ENCODE data around the gene LILRA6. TPM values are rescaled to one million over a fixed set of nuclear protein-coding genes. Genes with fewer than 3 reads are reported as not detected.

Gene LILRA6
- total and polyA plus RNA-seq, 8 donors = 0.53 to 51.5 (median 0.74) TPM

DNA sequence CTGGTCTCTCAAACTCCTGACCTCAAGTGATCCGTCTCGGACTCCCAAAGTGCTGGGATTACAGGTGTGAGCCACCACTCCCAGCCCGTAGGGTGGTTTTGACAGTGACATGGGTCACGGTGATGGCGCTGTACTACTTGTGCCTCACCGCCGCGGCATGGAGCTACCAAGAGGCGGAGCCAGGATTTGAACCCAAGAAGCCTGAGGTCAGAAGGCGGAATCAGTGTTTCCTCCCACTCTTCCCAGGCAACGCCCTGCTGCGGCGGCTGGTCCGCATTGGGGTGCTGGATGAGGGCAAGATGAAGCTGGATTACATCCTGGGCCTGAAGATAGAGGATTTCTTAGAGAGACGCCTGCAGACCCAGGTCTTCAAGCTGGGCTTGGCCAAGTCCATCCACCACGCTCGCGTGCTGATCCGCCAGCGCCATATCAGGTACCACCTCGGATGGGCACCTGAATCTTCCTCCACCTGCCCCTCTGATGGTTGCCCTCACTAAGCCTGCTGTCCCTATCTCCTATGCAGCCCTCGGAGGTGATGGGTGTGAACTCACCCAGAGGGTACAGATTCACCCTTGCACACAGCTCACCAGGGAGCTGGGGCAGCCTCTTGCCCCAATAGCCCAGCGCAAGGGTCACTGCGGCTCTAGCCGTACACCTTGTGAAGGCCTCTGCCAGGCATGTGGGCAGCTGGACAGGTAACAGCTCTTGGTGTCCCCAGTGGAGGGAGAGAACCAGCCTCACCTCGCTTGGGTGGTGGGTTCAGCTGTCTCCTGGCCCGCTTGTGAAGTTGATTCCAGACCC, 36.4 kb downstream of the LILRA6 start:
- TF ChIP-seq, protein P1, sequence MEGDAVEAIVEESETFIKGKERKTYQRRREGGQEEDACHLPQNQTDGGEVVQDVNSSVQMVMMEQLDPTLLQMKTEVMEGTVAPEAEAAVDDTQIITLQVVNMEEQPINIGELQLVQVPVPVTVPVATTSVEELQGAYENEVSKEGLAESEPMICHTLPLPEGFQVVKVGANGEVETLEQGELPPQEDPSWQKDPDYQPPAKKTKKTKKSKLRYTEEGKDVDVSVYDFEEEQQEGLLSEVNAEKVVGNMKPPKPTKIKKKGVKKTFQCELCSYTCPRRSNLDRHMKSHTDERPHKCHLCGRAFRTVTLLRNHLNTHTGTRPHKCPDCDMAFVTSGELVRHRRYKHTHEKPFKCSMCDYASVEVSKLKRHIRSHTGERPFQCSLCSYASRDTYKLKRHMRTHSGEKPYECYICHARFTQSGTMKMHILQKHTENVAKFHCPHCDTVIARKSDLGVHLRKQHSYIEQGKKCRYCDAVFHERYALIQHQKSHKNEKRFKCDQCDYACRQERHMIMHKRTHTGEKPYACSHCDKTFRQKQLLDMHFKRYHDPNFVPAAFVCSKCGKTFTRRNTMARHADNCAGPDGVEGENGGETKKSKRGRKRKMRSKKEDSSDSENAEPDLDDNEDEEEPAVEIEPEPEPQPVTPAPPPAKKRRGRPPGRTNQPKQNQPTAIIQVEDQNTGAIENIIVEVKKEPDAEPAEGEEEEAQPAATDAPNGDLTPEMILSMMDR (IDR thresholded peaks at IDR 0.05) = no peak
- H3K4me3 ChIP-seq = peak overlapping the region in 1 of 2 donors; percentile 90
- peaks cover 3 to 76% of the 10 kb centered on the region in 2 donors for H3K36me3 ChIP-seq
- peak overlapping the region; percentile 90 to 97 for H3K27ac ChIP-seq
- H3K27me3 ChIP-seq = no peaks in the 10 kb centered on the region
- intact Hi-C loops (cut with DNase I) = no loop called here
- peaks cover 94 to 97% of the 10 kb centered on the region in 2 donors for H3K4me1 ChIP-seq
- no peaks in the 10 kb centered on the region for H3K9me3 ChIP-seq
- DNase-seq = peak in 2 of 4 donors; percentile 60 to 77
- no peak for ATAC-seq

- H3K36me3 ChIP-seq = peaks cover 3 to 77% of the 10 kb centered on the region in 2 donors
- no peak for DNase-seq
- intact Hi-C loops (cut with DNase I) = no loop called here
- no peak for ATAC-seq
- H3K27ac ChIP-seq = peak overlapping the region in 1 of 2 donors; percentile 97
- H3K4me3 ChIP-seq = peak overlapping the region in 1 of 2 donors; percentile 90
- H3K27me3 ChIP-seq = no peaks in the 10 kb centered on the region
- TF ChIP-seq, protein P1 (IDR thresholded peaks at IDR 0.05) = no peak
- H3K4me1 ChIP-seq = peaks cover 81 to 86% of the 10 kb centered on the region in 2 donors
- no peaks in the 10 kb centered on the region for H3K9me3 ChIP-seq
Observed at GRCh38 chr19:54204767-54205468, 37.7 kb downstream of the LILRA6 start.

- peaks cover 64 to 74% of the 10 kb centered on the region in 2 donors for H3K4me1 ChIP-seq
- H3K36me3 ChIP-seq = peaks cover 3 to 71% of the 10 kb centered on the region in 2 donors
Observed at GRCh38 chr19:54203151-54203611, 39.4 kb downstream of the LILRA6 start.

GRCh38 chr19:54201980-54202379, 40.6 kb downstream of the LILRA6 start:
- ATAC-seq = no peak

More at GRCh38 chr19:54203151-54203611, 39.4 kb downstream of the LILRA6 start:
- Histone ChIP-seq H3K27me3 (no peaks in the 10 kb centered on the region), H3K27ac (peak overlapping the region in 1 of 2 donors; percentile 94), H3K9me3 (no peaks in the 10 kb centered on the region), H3K4me3 (peak overlapping the region in 1 of 2 donors; percentile 90)
- TF ChIP-seq, protein P1 (IDR thresholded peaks at IDR 0.05) = no peak
- DNase-seq (peak in 1 of 4 donors; percentile 16), ATAC-seq (no peak)
- intact Hi-C loops (cut with DNase I) = no loop called here

More at GRCh38 chr19:54201980-54202379, 40.6 kb downstream of the LILRA6 start:
- H3K9me3 ChIP-seq = no peaks in the 10 kb centered on the region
- H3K36me3 ChIP-seq = peaks cover 3 to 59% of the 10 kb centered on the region in 2 donors
- peak overlapping the region in 1 of 2 donors; percentile 94 for H3K27ac ChIP-seq
- DNase-seq = no peak
- H3K27me3 ChIP-seq = no peaks in the 10 kb centered on the region
- intact Hi-C loops (cut with DNase I) = no loop called here
- peak overlapping the region; percentile 68 to 90 for H3K4me3 ChIP-seq
- TF ChIP-seq, protein P1 (IDR thresholded peaks at IDR 0.05) = no peak
- peaks cover 53 to 62% of the 10 kb centered on the region in 2 donors for H3K4me1 ChIP-seq
